Measurements from ENCODE around the gene EVA1C. TPM values are rescaled to one million over a fixed set of nuclear protein-coding genes. Genes with fewer than 3 reads are reported as not detected.
A peak's percentile ranks its signal among the peaks of the same experiment; 100 is the strongest.

The EVA1C gene
- total and polyA plus RNA-seq, 9 of the 15 experiments (the other 6 are each of a cell fraction or from before 2014, with no cell fraction given): 0.22 TPM; not detected in 8

DNA sequence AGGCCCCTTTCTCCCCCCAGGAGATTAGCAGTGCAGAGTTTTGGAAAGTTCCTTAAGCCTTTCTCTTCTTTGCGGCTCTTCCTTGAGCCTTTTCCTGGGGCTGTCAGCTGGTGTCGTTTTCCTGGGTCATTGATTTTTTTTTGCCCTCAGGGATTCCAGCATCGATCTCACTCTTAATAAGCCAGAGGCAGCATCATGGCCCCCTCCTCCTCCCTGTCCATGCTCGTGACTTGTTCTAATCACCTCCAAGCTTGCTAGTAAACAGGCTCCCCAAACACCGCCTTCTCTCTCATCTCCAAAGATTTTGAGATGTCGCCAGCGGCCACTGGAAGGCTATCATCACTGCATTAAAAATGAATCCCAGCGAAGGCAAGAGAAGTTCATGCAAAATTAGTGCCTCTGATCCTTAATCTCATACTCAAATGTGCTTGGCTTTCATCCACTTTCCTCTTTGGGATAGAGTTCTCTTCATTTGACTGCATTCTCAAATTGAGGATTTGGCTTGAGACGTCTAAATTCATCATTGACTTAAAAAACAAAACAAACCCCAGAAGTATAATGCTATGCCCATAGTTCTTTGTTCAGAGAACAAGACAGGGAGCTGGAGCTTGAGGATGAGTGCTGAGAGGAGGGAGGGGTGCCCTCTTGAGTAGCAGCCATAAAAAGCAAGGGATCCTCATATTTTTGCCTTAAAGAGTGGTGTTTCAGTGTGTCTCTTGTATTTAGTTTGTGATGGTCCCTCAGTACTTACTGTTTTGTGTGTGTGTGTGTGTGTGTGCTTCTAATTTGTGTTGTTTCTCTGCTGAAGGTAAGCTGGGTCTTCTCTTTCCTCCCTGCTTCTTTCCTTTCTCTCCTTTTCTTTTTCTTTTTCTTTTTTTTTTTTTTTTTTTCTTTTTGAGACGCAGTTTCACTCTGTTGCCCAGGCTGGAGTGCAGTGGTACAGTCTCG lies 3.2 kb downstream of the EVA1C start:
- ChIA-PET POLR2A (interaction anchor here (0.7 kb wide), 1 partner anchor 185 kb away, joined by 3 read pairs; no protein-coding TSS in a partner anchor), CTCF (ENCODE audit: low intra/inter-chr PET ratio) (no interaction called here)
- Histone ChIP-seq H3K4me1 (replicated peaks in 1 of 2; ENCODE audit: control insufficient read depth in 2 of 2, insufficient read depth in 2 of 2, low read length in 2 of 2) (peaks cover 2 to 22% of the 10 kb centered on the region in 2 experiments; a peak in 4 of 5 replicates), H3K4me3 (no peak overlapping the region), H3K36me3 (ENCODE audit: control insufficient read depth, insufficient read depth, low read length) (no peaks in the 10 kb centered on the region), H3K27ac (ENCODE audit: extremely low read depth, low read depth, low read length) (no peak overlapping the region), H3K9ac (ENCODE audit: insufficient read depth in 1 of 2, low read depth in 2 of 2, low read length in 2 of 2) (no peak overlapping the region), H3K79me2 (ENCODE audit: control insufficient read depth, insufficient read depth, low read length) (no peaks in the 10 kb centered on the region), H4K20me1 (replicated peaks; ENCODE audit: control insufficient read depth, insufficient read depth, low read length) (no peaks in the 10 kb centered on the region), H3K9me3 (replicated peaks; ENCODE audit: control insufficient read depth, insufficient read depth, low read depth, low read length) (no peaks in the 10 kb centered on the region), H2AFZ (ENCODE audit: low read depth, low read length) (no peak overlapping the region), H3K27me3 (ENCODE audit: control insufficient read depth in 2 of 2, insufficient read depth in 2 of 2, low read length in 2 of 2) (peaks cover 26 to 47% of the 10 kb centered on the region in 2 experiments; a peak in 4 of 5 replicates), H3K4me2 (ENCODE audit: insufficient read depth, low read length) (no peak overlapping the region), H3K9me1 (ENCODE audit: control insufficient read depth, insufficient read depth, low read length) (no peaks in the 10 kb centered on the region)
- FAIRE-seq (no peak), DNase-seq (ENCODE audit: extremely low read depth in 1 of 4, low spot score in 3 of 4) (no peak), ATAC-seq (peak; percentile 44; the same call in 2 of the 3 replicates)
- 7% methylated on average over 9 of the region's 11 CpGs for WGBS (ENCODE audit: insufficient coverage, low coverage, missing lambda C conversion rate)
- BruUV-seq (replicated peaks): no TSS peak
- TF ChIP-seq TAF7 (tag; IDR thresholded peaks at IDR 0.05) (no peak), NCOA2 (IDR thresholded peaks at IDR 0.05; ENCODE audit: partially characterized antibody in 2 of 2) (peak in 1 of 2 experiments; percentile 96), SMC3 (conservative IDR thresholded peaks at IDR 0.05; ENCODE audit: insufficient read depth, low read depth, low read length) (no peak), ZNF140 (CRISPR knock-in tag; IDR thresholded peaks at IDR 0.05) (no peak), GATAD2A (IDR thresholded peaks at IDR 0.05) (no peak), PHF8 (IDR thresholded peaks at IDR 0.05; ENCODE audit: borderline replicate concordance, low read length) (no peak)
- TF ChIP-seq, protein P1, sequence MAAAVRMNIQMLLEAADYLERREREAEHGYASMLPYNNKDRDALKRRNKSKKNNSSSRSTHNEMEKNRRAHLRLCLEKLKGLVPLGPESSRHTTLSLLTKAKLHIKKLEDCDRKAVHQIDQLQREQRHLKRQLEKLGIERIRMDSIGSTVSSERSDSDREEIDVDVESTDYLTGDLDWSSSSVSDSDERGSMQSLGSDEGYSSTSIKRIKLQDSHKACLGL (CRISPR knock-in tag; IDR thresholded peaks at IDR 0.05; ENCODE audit: borderline replicate concordance, poor library complexity, severe bottlenecking): no peak
- intact Hi-C loops (cut with micrococcal nuclease) (no loop called here), in situ Hi-C loops (cut with MboI) (no loop called here)
